Thymus (tissue), 11 donors: Measurements from ENCODE around the gene TAF1B. TPM values are rescaled to one million over a fixed set of nuclear protein-coding genes. Genes with fewer than 3 reads are reported as not detected.
"Not testable (repeated sequence)": the region's sequence is repeated elsewhere in the genome, so short reads cannot be mapped to it uniquely, and the experiment has no call there.

ENCODE experiments used
- DNase-seq, 9 donors: peaks; one replicate each; pipeline ENCODE4 v3.0.0-alpha.2; 2013; ENCODE audit warnings: low spot score in 9 of 9, low read depth in 6 of 9, missing footprints in 1 of 9
- H3K27ac ChIP-seq, 2 donors: one replicate each; pipeline ENCODE4 v1.5.1; 2013; ENCODE audit warnings: control low read depth in 1 of 2, low read depth in 1 of 2, low read length in 1 of 2, mild to moderate bottlenecking in 1 of 2, moderate library complexity in 1 of 2
- H3K27me3 ChIP-seq, 2 donors: one replicate each; pipeline ENCODE4 v1.5.1; 2013; ENCODE audit warnings: low read length in 1 of 2; ENCODE audit not compliant: control insufficient read depth in 2 of 2, insufficient read depth in 1 of 2
- H3K36me3 ChIP-seq, 2 donors: one replicate each; pipeline ENCODE4 v1.5.1; 2013; ENCODE audit warnings: low read length in 1 of 2, mild to moderate bottlenecking in 1 of 2, moderate library complexity in 1 of 2; ENCODE audit not compliant: control insufficient read depth in 2 of 2, insufficient read depth in 2 of 2
- H3K4me1 ChIP-seq, 2 donors: one replicate each; pipeline ENCODE4 v1.5.1; 2013; ENCODE audit warnings: low read length in 2 of 2; ENCODE audit not compliant: control insufficient read depth in 2 of 2, insufficient read depth in 2 of 2
- H3K4me3 ChIP-seq, 2 donors: one replicate each; pipeline ENCODE4 v1.5.1; 2013; ENCODE audit warnings: low read length in 2 of 2, control low read depth in 1 of 2, mild to moderate bottlenecking in 1 of 2
- H3K9me3 ChIP-seq, 2 donors: one replicate each; pipeline ENCODE4 v1.5.1; 2013; ENCODE audit warnings: low read length in 1 of 2, mild to moderate bottlenecking in 1 of 2; ENCODE audit not compliant: control insufficient read depth in 2 of 2, insufficient read depth in 1 of 2
- WGBS: extraction: QIAGEN DNeasy Blood & Tissue Kit; methylation state at CpG from one replicate; pipeline ENCODE4 v1.1.7; 2013; 5-methylcytosine and 5-hydroxymethylcytosine counted together
- polyA plus RNA-seq: library from polyadenylated mRNA; stranded (reverse); fragments of 200-250 nt; gene quantifications from one replicate; pipeline ENCODE4 v1.2.3, GENCODE V29; 2013
- total RNA-seq: library from RNA; stranded (reverse); fragments of 120-200 nt; gene quantifications from one replicate; pipeline ENCODE4 v1.2.4, GENCODE V29; 2013
- donor health status: healthy.

Gene TAF1B
- total and polyA plus RNA-seq, 2 donors, result 9.4 to 17.3 TPM

- no peak for DNase-seq
- H3K27me3 ChIP-seq, result no peaks in the 10 kb centered on the region
- H3K9me3 ChIP-seq, result no peaks in the 10 kb centered on the region
- WGBS, result 97% methylated on average over 1 of the region's 1 CpG
- no peaks in the 10 kb centered on the region for H3K4me1 ChIP-seq
- H3K36me3 ChIP-seq, result peaks cover 8 to 31% of the 10 kb centered on the region in 2 donors
- H3K27ac ChIP-seq, result no peak overlapping the region
- no peak overlapping the region for H3K4me3 ChIP-seq
Measured at GRCh38 chr2:9908639-9909038, 65.4 kb downstream of the TAF1B start.

- H3K36me3 ChIP-seq, result peaks cover 8 to 36% of the 10 kb centered on the region in 2 donors
Measured at GRCh38 chr2:9909106-9909505, 65.8 kb downstream of the TAF1B start.

GRCh38 chr2:9910699-9911098 is 67.4 kb downstream of the TAF1B start:
- no peaks in the 10 kb centered on the region for H3K9me3 ChIP-seq
- H3K4me1 ChIP-seq, result no peaks in the 10 kb centered on the region
- no peak for DNase-seq
- H3K4me3 ChIP-seq, result no peak overlapping the region
- 88% methylated on average over 4 of the region's 4 CpGs for WGBS
- H3K36me3 ChIP-seq, result peaks cover 14 to 40% of the 10 kb centered on the region in 2 donors
- no peaks in the 10 kb centered on the region for H3K27me3 ChIP-seq
- no peak overlapping the region for H3K27ac ChIP-seq

More at GRCh38 chr2:9909106-9909505, 65.8 kb downstream of the TAF1B start:
- Histone ChIP-seq H3K27ac (no peak overlapping the region), H3K27me3 (no peaks in the 10 kb centered on the region), H3K4me3 (no peak overlapping the region), H3K4me1 (no peaks in the 10 kb centered on the region), H3K9me3 (no peaks in the 10 kb centered on the region)
- DNase-seq, result no peak
- WGBS, result 95% methylated on average over 2 of the region's 2 CpGs

- no peaks in the 10 kb centered on the region for H3K27me3 ChIP-seq
- H3K36me3 ChIP-seq, result peaks cover 11 to 36% of the 10 kb centered on the region in 2 donors
- no peaks in the 10 kb centered on the region for H3K9me3 ChIP-seq
- H3K27ac ChIP-seq, result no peak overlapping the region
- DNase-seq, result no peak
- H3K4me3 ChIP-seq, result no peak overlapping the region
- 98% methylated on average over 4 of the region's 4 CpGs for WGBS
- no peaks in the 10 kb centered on the region for H3K4me1 ChIP-seq
Measured at GRCh38 chr2:9912468-9912867, 69.2 kb downstream of the TAF1B start.

GRCh38 chr2:9914384-9915065 is 71.3 kb downstream of the TAF1B start:
- WGBS, result 95% methylated on average over 9 of the region's 9 CpGs
- H3K27ac ChIP-seq, result no peak overlapping the region

GRCh38 chr2:9918275-9918674 is 75.0 kb downstream of the TAF1B start:
- DNase-seq, result no peak
- Histone ChIP-seq H3K9me3 (no peaks in the 10 kb centered on the region), H3K27ac (no peak overlapping the region), H3K36me3 (peaks cover 13 to 53% of the 10 kb centered on the region in 2 donors), H3K27me3 (no peaks in the 10 kb centered on the region), H3K4me1 (no peaks in the 10 kb centered on the region), H3K4me3 (no peak overlapping the region)
- 97% methylated on average over 2 of the region's 2 CpGs for WGBS

More at GRCh38 chr2:9914384-9915065, 71.3 kb downstream of the TAF1B start:
- H3K9me3 ChIP-seq, result no peaks in the 10 kb centered on the region
- DNase-seq, result no peak
- peaks cover 11 to 49% of the 10 kb centered on the region in 2 donors for H3K36me3 ChIP-seq
- H3K27me3 ChIP-seq, result no peaks in the 10 kb centered on the region
- H3K4me3 ChIP-seq, result no peak overlapping the region
- no peaks in the 10 kb centered on the region for H3K4me1 ChIP-seq

GRCh38 chr2:9919512-9919911 is 76.2 kb downstream of the TAF1B start:
- WGBS, result 97% methylated on average over 3 of the region's 3 CpGs
- no peaks in the 10 kb centered on the region for H3K9me3 ChIP-seq
- peaks cover 15 to 48% of the 10 kb centered on the region in 2 donors for H3K36me3 ChIP-seq

GRCh38 chr2:9927020-9927419 is 83.7 kb downstream of the TAF1B start:
- H3K4me3 ChIP-seq, DNase-seq, H3K9me3 ChIP-seq, H3K4me1 ChIP-seq, H3K27me3 ChIP-seq, H3K27ac ChIP-seq: not testable (repeated sequence)
- peaks cover 16 to 23% of the 10 kb centered on the region in 2 donors for H3K36me3 ChIP-seq
- 97% methylated on average over 2 of the region's 2 CpGs for WGBS

More at GRCh38 chr2:9919512-9919911, 76.2 kb downstream of the TAF1B start:
- Histone ChIP-seq H3K27me3 (no peaks in the 10 kb centered on the region), H3K4me1 (no peaks in the 10 kb centered on the region), H3K27ac (no peak overlapping the region), H3K4me3 (no peak overlapping the region)
- no peak for DNase-seq

GRCh38 chr2:9937258-9937657 is 94.0 kb downstream of the TAF1B start:
- H3K36me3 ChIP-seq, result peaks cover 9 to 15% of the 10 kb centered on the region in 2 donors
- 97% methylated on average over 4 of the region's 4 CpGs for WGBS
- DNase-seq, result no peak

More at GRCh38 chr2:9937258-9937657, 94.0 kb downstream of the TAF1B start:
- Histone ChIP-seq H3K27ac (no peak overlapping the region), H3K9me3 (no peaks in the 10 kb centered on the region), H3K27me3 (no peaks in the 10 kb centered on the region), H3K4me3 (no peak overlapping the region), H3K4me1 (no peaks in the 10 kb centered on the region)
